HepG2 (cell line): ENCODE results near the gene PTGDS. TPM values are rescaled to one million over a fixed set of nuclear protein-coding genes. Genes with fewer than 3 reads are reported as not detected.

Experiments used
- AGO2 ChIP-seq: fragments of 200-400 bp; formaldehyde crosslinking; optimal IDR thresholded peaks from 2 replicates; pipeline ENCODE3; 2017; ENCODE audit warnings: mild to moderate bottlenecking, low read depth, low read length, moderate library complexity
- HDAC6 ChIP-seq: fragments of 200-600 bp; sonication (generic); IDR thresholded peaks from 2 replicates; pipeline ENCODE4 v1.7.0; 2017; ENCODE audit warnings: mild to moderate bottlenecking, antibody characterized with exemption, low read length, low read depth
- MAFG ChIP-seq: sonication (generic); formaldehyde crosslinking; IDR thresholded peaks from 2 replicates; pipeline ENCODE4 v1.5.1; 2020; ENCODE audit warnings: mild to moderate bottlenecking, missing genetic modification reagents
- PCBP2 ChIP-seq: fragments of 200-400 bp; formaldehyde crosslinking; optimal IDR thresholded peaks from 2 replicates; pipeline ENCODE3; 2018; ENCODE audit warnings: low read length, low read depth; ENCODE audit not compliant: poor library complexity, severe bottlenecking
- POLR2AphosphoS2 ChIP-seq: IDR thresholded peaks from 2 replicates; pipeline ENCODE4 v1.6.1; 2011; ENCODE audit warnings: low read depth, low read length, improper control_type of control experiment
- TEAD2 ChIP-seq: sonication (generic); formaldehyde crosslinking; IDR thresholded peaks from 2 replicates; pipeline ENCODE4 v1.9.0; 2021; ENCODE audit warnings: missing genetic modification reagents
- ZNF570 ChIP-seq: sonication (generic); formaldehyde crosslinking; IDR thresholded peaks from 2 replicates; pipeline ENCODE4 v1.4.0; 2020; ENCODE audit warnings: mild to moderate bottlenecking, missing genetic modification reagents, borderline replicate concordance
- ZNF577 ChIP-seq: sonication (generic); formaldehyde crosslinking; IDR thresholded peaks from 2 replicates; pipeline ENCODE4 v1.4.0; 2020; ENCODE audit warnings: mild to moderate bottlenecking, low read depth, missing genetic modification reagents, borderline replicate concordance
- ZNF605 ChIP-seq: sonication (generic); formaldehyde crosslinking; IDR thresholded peaks from 2 replicates; pipeline ENCODE4 v1.8.0; 2022; ENCODE audit warnings: mild to moderate bottlenecking, missing genetic modification reagents
- ZSCAN30 ChIP-seq: sonication (generic); formaldehyde crosslinking; IDR thresholded peaks from 2 replicates; pipeline ENCODE4 v1.5.0; 2020; ENCODE audit warnings: mild to moderate bottlenecking, missing genetic modification reagents
- polyA plus RNA-seq, 8 experiments: library from polyadenylated mRNA; depleted of rRNA in 3 of 8; stranded (reverse) in 7 of 8; unstranded in 1 of 8; fragments of >200 nt; fragmentation: Illumina TruSeq in 4 of 8; extraction: Trizol in 4 of 8; gene quantifications; 2 replicates each; pipeline versions ENCODE4 v1.2.1 to v1.2.3, GENCODE V29; 2011 to 2016; ENCODE audit warnings: low read depth in 4 of 8, missing spikeins in 1 of 8, mixed read lengths in 1 of 8; ENCODE audit not compliant: insufficient read depth in 1 of 8
- total RNA-seq, 5 experiments: library from RNA; depleted of rRNA; stranded (reverse); fragments of >200 nt; fragmentation: Illumina TruSeq; extraction: Trizol; gene quantifications; 2 replicates each; pipeline ENCODE4 v1.2.3, GENCODE V29; 2016; ENCODE audit warnings: low read depth in 1 of 5
- TF ChIP-seq, protein P1 (sequence below): sonication (generic); formaldehyde crosslinking; IDR thresholded peaks from 2 replicates; pipeline ENCODE4 v1.5.0; 2020; ENCODE audit warnings: mild to moderate bottlenecking, missing genetic modification reagents, borderline replicate concordance
- TF ChIP-seq, protein P2 (sequence below): sonication (generic); formaldehyde crosslinking; conservative IDR thresholded peaks from 2 replicates; pipeline ENCODE4 v1.8.0; 2022; ENCODE audit warnings: low read depth, missing genetic modification reagents
- TF ChIP-seq, protein P3 (sequence below): sonication (generic); formaldehyde crosslinking; IDR thresholded peaks from 2 replicates; pipeline ENCODE4 v1.5.1; 2020; ENCODE audit warnings: missing genetic modification reagents, mild to moderate bottlenecking, borderline replicate concordance
- TF ChIP-seq, protein P4 (sequence below): sonication (generic); formaldehyde crosslinking; IDR thresholded peaks from 2 replicates; pipeline ENCODE4 v1.5.1; 2020; ENCODE audit warnings: mild to moderate bottlenecking, missing genetic modification reagents, borderline replicate concordance

The PTGDS gene
- total and polyA plus RNA-seq, 2 of the 13 experiments (the other 11 are each of a cell fraction or from before 2014, with no cell fraction given) = 0.33 to 0.50 TPM

DNA sequence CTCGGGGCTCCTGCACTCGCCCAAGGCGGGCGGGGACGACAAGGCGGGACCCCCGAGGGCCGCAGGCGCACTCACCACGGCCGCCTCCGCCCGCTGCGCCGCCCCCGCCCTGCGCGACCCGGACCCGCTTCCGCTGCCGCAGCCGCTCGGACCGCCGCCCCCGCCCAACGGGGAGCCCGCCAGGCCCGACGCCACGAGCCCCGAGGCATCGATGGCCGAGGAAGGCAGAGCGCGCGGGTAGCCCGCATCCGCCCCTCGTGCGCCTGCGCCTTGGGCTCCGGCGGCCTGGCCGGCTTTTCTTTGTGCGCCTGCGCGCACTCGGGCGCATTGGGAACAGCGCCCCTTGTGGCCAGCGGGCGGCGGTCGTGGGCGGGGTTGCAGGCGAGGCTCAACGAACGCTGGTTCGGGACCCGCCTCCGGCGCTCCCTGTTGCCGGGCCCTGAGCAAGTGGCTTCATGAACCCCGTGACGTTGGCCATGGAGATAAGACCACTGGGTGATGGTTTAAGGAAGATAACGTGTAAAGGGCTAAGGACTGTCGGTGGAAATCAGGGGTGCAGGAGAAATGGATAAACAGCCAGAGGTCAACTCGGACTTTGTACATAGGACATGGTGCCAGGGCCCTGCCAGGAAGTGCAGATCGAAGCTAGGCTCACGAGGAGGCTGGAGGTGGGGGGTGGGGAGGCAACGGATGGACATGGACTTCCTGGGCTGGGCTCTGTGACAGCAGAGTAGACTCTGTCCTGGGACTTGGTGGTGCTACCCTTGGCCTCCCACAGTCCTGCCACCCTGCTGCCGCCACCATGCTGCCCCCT lies 32.6 kb upstream of the PTGDS start, which contains the start of the genes C8G and FBXW5 (continued):
- TF ChIP-seq, protein P1, sequence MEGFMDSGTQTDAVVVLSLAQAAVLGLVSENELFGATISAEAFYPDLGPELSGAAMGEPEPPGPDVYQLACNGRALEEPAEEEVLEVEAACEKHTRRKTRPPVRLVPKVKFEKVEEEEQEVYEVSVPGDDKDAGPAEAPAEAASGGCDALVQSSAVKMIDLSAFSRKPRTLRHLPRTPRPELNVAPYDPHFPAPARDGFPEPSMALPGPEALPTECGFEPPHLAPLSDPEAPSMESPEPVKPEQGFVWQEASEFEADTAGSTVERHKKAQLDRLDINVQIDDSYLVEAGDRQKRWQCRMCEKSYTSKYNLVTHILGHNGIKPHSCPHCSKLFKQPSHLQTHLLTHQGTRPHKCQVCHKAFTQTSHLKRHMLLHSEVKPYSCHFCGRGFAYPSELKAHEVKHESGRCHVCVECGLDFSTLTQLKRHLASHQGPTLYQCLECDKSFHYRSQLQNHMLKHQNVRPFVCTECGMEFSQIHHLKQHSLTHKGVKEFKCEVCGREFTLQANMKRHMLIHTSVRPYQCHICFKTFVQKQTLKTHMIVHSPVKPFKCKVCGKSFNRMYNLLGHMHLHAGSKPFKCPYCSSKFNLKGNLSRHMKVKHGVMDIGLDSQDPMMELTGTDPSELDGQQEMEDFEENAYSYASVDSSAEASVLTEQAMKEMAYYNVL = no peak
- TF ChIP-seq, protein P2, sequence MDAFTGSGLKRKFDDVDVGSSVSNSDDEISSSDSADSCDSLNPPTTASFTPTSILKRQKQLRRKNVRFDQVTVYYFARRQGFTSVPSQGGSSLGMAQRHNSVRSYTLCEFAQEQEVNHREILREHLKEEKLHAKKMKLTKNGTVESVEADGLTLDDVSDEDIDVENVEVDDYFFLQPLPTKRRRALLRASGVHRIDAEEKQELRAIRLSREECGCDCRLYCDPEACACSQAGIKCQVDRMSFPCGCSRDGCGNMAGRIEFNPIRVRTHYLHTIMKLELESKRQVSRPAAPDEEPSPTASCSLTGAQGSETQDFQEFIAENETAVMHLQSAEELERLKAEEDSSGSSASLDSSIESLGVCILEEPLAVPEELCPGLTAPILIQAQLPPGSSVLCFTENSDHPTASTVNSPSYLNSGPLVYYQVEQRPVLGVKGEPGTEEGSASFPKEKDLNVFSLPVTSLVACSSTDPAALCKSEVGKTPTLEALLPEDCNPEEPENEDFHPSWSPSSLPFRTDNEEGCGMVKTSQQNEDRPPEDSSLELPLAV (CRISPR knock-in tag) = no peak
- peak; percentile 80; the same call in 1 of the 2 replicates for TF ChIP-seq ZNF605
- peak; percentile 80; the same call in 1 of the 2 replicates for TF ChIP-seq POLR2AphosphoS2
- TF ChIP-seq AGO2 = no peak
- TF ChIP-seq, protein P3, sequence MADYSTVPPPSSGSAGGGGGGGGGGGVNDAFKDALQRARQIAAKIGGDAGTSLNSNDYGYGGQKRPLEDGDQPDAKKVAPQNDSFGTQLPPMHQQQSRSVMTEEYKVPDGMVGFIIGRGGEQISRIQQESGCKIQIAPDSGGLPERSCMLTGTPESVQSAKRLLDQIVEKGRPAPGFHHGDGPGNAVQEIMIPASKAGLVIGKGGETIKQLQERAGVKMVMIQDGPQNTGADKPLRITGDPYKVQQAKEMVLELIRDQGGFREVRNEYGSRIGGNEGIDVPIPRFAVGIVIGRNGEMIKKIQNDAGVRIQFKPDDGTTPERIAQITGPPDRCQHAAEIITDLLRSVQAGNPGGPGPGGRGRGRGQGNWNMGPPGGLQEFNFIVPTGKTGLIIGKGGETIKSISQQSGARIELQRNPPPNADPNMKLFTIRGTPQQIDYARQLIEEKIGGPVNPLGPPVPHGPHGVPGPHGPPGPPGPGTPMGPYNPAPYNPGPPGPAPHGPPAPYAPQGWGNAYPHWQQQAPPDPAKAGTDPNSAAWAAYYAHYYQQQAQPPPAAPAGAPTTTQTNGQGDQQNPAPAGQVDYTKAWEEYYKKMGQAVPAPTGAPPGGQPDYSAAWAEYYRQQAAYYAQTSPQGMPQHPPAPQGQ (CRISPR knock-in tag) = no peak
- no peak for TF ChIP-seq MAFG
- no peak for TF ChIP-seq ZNF577 (CRISPR knock-in tag)
- TF ChIP-seq, protein P4, sequence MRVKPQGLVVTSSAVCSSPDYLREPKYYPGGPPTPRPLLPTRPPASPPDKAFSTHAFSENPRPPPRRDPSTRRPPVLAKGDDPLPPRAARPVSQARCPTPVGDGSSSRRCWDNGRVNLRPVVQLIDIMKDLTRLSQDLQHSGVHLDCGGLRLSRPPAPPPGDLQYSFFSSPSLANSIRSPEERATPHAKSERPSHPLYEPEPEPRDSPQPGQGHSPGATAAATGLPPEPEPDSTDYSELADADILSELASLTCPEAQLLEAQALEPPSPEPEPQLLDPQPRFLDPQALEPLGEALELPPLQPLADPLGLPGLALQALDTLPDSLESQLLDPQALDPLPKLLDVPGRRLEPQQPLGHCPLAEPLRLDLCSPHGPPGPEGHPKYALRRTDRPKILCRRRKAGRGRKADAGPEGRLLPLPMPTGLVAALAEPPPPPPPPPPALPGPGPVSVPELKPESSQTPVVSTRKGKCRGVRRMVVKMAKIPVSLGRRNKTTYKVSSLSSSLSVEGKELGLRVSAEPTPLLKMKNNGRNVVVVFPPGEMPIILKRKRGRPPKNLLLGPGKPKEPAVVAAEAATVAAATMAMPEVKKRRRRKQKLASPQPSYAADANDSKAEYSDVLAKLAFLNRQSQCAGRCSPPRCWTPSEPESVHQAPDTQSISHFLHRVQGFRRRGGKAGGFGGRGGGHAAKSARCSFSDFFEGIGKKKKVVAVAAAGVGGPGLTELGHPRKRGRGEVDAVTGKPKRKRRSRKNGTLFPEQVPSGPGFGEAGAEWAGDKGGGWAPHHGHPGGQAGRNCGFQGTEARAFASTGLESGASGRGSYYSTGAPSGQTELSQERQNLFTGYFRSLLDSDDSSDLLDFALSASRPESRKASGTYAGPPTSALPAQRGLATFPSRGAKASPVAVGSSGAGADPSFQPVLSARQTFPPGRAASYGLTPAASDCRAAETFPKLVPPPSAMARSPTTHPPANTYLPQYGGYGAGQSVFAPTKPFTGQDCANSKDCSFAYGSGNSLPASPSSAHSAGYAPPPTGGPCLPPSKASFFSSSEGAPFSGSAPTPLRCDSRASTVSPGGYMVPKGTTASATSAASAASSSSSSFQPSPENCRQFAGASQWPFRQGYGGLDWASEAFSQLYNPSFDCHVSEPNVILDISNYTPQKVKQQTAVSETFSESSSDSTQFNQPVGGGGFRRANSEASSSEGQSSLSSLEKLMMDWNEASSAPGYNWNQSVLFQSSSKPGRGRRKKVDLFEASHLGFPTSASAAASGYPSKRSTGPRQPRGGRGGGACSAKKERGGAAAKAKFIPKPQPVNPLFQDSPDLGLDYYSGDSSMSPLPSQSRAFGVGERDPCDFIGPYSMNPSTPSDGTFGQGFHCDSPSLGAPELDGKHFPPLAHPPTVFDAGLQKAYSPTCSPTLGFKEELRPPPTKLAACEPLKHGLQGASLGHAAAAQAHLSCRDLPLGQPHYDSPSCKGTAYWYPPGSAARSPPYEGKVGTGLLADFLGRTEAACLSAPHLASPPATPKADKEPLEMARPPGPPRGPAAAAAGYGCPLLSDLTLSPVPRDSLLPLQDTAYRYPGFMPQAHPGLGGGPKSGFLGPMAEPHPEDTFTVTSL (CRISPR knock-in tag) = peak; percentile 56; the same call in 1 of the 2 replicates
- TF ChIP-seq PCBP2 = no peak
- no peak for TF ChIP-seq ZNF570 (CRISPR knock-in tag)
- no peak for TF ChIP-seq TEAD2 (CRISPR knock-in tag)
- no peak for TF ChIP-seq HDAC6
- TF ChIP-seq ZSCAN30 (CRISPR knock-in tag) = no peak
